Measurements from ENCODE around the gene PARP12. TPM values are rescaled to one million over a fixed set of nuclear protein-coding genes. Genes with fewer than 3 reads are reported as not detected.

Gene PARP12
- total and polyA plus RNA-seq, 4 donors: 30.0 to 56.8 (median 47.6) TPM

DNA sequence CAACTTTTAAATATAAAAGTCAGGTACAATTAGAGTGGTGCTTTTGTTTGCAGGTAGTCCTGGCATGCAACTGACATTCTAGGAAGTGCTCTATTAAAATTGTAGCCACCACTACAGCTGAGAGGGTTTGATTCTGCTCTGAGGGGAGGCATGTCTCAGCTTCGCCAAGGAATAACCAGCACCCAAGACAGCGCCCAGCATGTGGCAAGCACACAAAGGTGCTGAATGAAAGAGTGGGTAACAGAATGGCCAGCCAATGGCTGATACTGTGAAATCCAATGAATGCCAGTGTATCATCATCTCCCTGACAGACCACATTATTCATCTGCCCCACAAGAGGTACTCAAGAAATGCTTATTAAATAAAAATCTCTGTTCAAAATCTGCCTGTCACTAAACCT, 6.9 kb downstream of the PARP12 start:
- 96 to 97% methylated on average over 2 of the region's 2 CpGs for WGBS, 2 donors
- H3K27ac ChIP-seq (ENCODE audit: low read depth in 1 of 2, low read length in 1 of 2): no peak overlapping the region
- TF ChIP-seq, protein P1, sequence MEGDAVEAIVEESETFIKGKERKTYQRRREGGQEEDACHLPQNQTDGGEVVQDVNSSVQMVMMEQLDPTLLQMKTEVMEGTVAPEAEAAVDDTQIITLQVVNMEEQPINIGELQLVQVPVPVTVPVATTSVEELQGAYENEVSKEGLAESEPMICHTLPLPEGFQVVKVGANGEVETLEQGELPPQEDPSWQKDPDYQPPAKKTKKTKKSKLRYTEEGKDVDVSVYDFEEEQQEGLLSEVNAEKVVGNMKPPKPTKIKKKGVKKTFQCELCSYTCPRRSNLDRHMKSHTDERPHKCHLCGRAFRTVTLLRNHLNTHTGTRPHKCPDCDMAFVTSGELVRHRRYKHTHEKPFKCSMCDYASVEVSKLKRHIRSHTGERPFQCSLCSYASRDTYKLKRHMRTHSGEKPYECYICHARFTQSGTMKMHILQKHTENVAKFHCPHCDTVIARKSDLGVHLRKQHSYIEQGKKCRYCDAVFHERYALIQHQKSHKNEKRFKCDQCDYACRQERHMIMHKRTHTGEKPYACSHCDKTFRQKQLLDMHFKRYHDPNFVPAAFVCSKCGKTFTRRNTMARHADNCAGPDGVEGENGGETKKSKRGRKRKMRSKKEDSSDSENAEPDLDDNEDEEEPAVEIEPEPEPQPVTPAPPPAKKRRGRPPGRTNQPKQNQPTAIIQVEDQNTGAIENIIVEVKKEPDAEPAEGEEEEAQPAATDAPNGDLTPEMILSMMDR (IDR thresholded peaks at IDR 0.05; ENCODE audit: control extremely low read depth, extremely low read depth): no peak
- ATAC-seq (ENCODE audit: insufficient read depth, low FRiP score) (no peak), DNase-seq (no peak)
- H3K9ac ChIP-seq (ENCODE audit: insufficient read depth in 1 of 2, low read length in 2 of 2): no peak overlapping the region
- H3K9me3 ChIP-seq (ENCODE audit: control insufficient read depth in 4 of 4, insufficient read depth in 3 of 4, low read length in 3 of 4): no peaks in the 10 kb centered on the region
- H3K27me3 ChIP-seq (ENCODE audit: control insufficient read depth in 3 of 3, insufficient read depth in 3 of 3, low read length in 2 of 3): no peaks in the 10 kb centered on the region
- peaks cover 5 to 20% (median 11%) of the 10 kb centered on the region in 5 donors for H3K4me1 ChIP-seq (ENCODE audit: control insufficient read depth in 5 of 5, insufficient read depth in 5 of 5, low read length in 5 of 5)
- H3K4me3 ChIP-seq: no peak overlapping the region
- peaks cover 0 to 13% (median 4%) of the 10 kb centered on the region in 4 donors for H3K36me3 ChIP-seq (ENCODE audit: control insufficient read depth in 4 of 4, insufficient read depth in 4 of 4, low read length in 4 of 4)

DNA sequence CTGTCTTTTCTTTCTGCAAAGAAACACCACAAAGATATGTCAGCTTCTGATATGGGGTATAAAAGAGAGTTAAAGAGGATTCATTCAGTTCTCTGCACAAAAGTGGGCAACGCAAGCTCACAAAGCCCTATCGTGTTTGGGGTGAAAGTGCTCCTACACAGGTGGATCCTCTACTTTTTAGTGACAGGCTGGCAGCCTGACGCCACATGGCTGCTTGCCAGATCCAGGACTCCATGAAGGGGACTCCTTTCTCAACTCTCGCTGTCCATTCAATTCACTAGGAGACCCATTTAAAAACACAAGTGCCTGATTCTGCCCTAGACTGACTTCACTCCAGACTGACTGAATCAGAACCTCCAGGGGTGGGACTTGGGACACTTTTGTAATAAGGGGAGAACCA, 8.0 kb downstream of the PARP12 start:
- ATAC-seq (ENCODE audit: insufficient read depth, low FRiP score): no peak
- peaks cover 5 to 16% (median 7%) of the 10 kb centered on the region in 5 donors for H3K4me1 ChIP-seq (ENCODE audit: control insufficient read depth in 5 of 5, insufficient read depth in 5 of 5, low read length in 5 of 5)
- H3K9me3 ChIP-seq (ENCODE audit: control insufficient read depth in 4 of 4, insufficient read depth in 3 of 4, low read length in 3 of 4): no peaks in the 10 kb centered on the region
- H3K9ac ChIP-seq (ENCODE audit: insufficient read depth in 1 of 2, low read length in 2 of 2): no peak overlapping the region
- no peak for DNase-seq
- WGBS, 2 donors: 90 to 95% methylated on average over 4 of the region's 4 CpGs
- TF ChIP-seq, protein P1 (IDR thresholded peaks at IDR 0.05; ENCODE audit: control extremely low read depth, extremely low read depth): no peak
- peaks cover 0 to 13% (median 4%) of the 10 kb centered on the region in 4 donors for H3K36me3 ChIP-seq (ENCODE audit: control insufficient read depth in 4 of 4, insufficient read depth in 4 of 4, low read length in 4 of 4)
- H3K27ac ChIP-seq (ENCODE audit: low read depth in 1 of 2, low read length in 1 of 2): no peak overlapping the region
- no peaks in the 10 kb centered on the region for H3K27me3 ChIP-seq (ENCODE audit: control insufficient read depth in 3 of 3, insufficient read depth in 3 of 3, low read length in 2 of 3)
- no peak overlapping the region for H3K4me3 ChIP-seq

DNA sequence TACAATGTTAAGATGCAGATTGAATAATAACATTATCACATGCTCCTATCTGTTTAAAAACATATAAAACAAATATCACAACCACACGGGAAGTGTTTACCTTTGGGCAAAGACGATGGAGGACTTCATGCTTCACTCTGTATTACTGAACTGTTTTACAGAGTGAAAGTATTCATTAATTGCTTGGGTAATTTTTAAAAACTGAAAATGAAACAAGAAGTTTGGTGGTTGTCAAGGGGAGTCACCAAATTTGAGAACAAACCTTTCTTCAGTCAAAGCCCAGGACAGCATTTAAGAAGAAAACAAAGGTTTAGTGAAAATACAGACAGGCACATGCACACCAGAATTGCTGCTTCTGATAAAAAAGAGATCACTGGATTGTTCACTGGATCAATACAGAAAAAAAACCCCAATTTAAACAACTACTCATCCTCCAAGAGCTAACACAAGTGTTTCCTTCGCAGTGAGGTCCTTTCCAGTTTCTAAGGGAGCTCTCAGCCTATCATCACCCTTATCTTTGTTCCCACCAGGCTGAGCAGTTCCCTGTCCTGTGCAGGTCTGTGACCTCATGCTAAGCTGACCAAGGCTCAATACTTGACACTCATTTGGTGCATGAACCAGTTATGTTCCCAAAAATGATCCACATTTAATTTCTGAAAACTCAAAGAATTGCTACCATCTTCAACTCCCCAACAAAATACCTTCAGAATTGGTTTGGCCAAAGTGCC, 8.8 kb downstream of the PARP12 start:
- peaks cover 0 to 14% (median 4%) of the 10 kb centered on the region in 4 donors for H3K36me3 ChIP-seq (ENCODE audit: control insufficient read depth in 4 of 4, insufficient read depth in 4 of 4, low read length in 4 of 4)
- TF ChIP-seq, protein P1 (IDR thresholded peaks at IDR 0.05; ENCODE audit: control extremely low read depth, extremely low read depth): no peak
- H3K27ac ChIP-seq (ENCODE audit: low read depth in 1 of 2, low read length in 1 of 2): no peak overlapping the region
- ATAC-seq (ENCODE audit: insufficient read depth, low FRiP score) (no peak), DNase-seq (no peak)
- 53 to 64% methylated on average over 3 of the region's 3 CpGs for WGBS, 2 donors
- H3K4me1 ChIP-seq (ENCODE audit: control insufficient read depth in 5 of 5, insufficient read depth in 5 of 5, low read length in 5 of 5): peaks cover 0 to 14% (median 2%) of the 10 kb centered on the region in 5 donors
- H3K9ac ChIP-seq (ENCODE audit: insufficient read depth in 1 of 2, low read length in 2 of 2): no peak overlapping the region
- no peaks in the 10 kb centered on the region for H3K9me3 ChIP-seq (ENCODE audit: control insufficient read depth in 4 of 4, insufficient read depth in 3 of 4, low read length in 3 of 4)
- no peak overlapping the region for H3K4me3 ChIP-seq
- no peaks in the 10 kb centered on the region for H3K27me3 ChIP-seq (ENCODE audit: control insufficient read depth in 3 of 3, insufficient read depth in 3 of 3, low read length in 2 of 3)

Measured in lung (tissue), 12 donors.